Mesenchymal stem cell (in vitro differentiated cells and primary cell): ENCODE data around the gene PTPN5.

ENCODE experiments used
- DNase-seq: peaks from one replicate; pipeline ENCODE4 v3.0.0-alpha.2; 2013
- H2AFZ ChIP-seq: one replicate; pipeline ENCODE4 v1.6.1; 2013; ENCODE audit warnings: low read depth, mild to moderate bottlenecking, control low read depth, inconsistent platforms, low read length, moderate library complexity
- H2AK5ac ChIP-seq: 2 replicates; pipeline ENCODE4 v1.6.1; 2013; ENCODE audit warnings: low read length, moderate library complexity, mild to moderate bottlenecking, inconsistent platforms; ENCODE audit not compliant: severe bottlenecking
- H2BK120ac ChIP-seq: one replicate; pipeline ENCODE4 v1.6.1; 2013; ENCODE audit warnings: low read depth, mild to moderate bottlenecking, inconsistent platforms, low read length, moderate library complexity
- H2BK12ac ChIP-seq, 2 experiments: one replicate each; pipeline ENCODE4 v1.6.1; 2013; ENCODE audit warnings: inconsistent platforms in 2 of 2, low read length in 2 of 2, mild to moderate bottlenecking in 2 of 2, moderate library complexity in 2 of 2, control low read depth in 1 of 2
- H2BK15ac ChIP-seq: one replicate; pipeline ENCODE4 v1.6.1; 2013; ENCODE audit warnings: mild to moderate bottlenecking, low read depth, inconsistent platforms; ENCODE audit not compliant: poor library complexity, severe bottlenecking
- H2BK5ac ChIP-seq: 2 replicates; pipeline ENCODE4 v1.6.1; 2013; ENCODE audit warnings: low read depth, mild to moderate bottlenecking, low read length, control low read depth, inconsistent platforms; ENCODE audit not compliant: poor library complexity, severe bottlenecking
- H3K14ac ChIP-seq, 2 experiments: one replicate each; pipeline ENCODE4 v1.6.1; 2013; ENCODE audit warnings: inconsistent platforms in 2 of 2, low read length in 2 of 2, control low read depth in 1 of 2, mild to moderate bottlenecking in 1 of 2, moderate library complexity in 1 of 2
- H3K18ac ChIP-seq, 2 experiments: one replicate each; pipeline ENCODE4 v1.6.1; 2013; ENCODE audit warnings: inconsistent platforms in 2 of 2, low read length in 2 of 2, control low read depth in 1 of 2, low read depth in 1 of 2, mild to moderate bottlenecking in 1 of 2
- H3K23ac ChIP-seq, 2 experiments: one replicate each; pipeline ENCODE4 v1.6.1; 2013; ENCODE audit warnings: inconsistent platforms in 2 of 2, low read length in 2 of 2, mild to moderate bottlenecking in 2 of 2, moderate library complexity in 2 of 2, control low read depth in 1 of 2
- H3K27ac ChIP-seq: 2 replicates; pipeline ENCODE4 v1.5.1; 2013; ENCODE audit warnings: mild to moderate bottlenecking, moderate library complexity, low read length, control low read depth, inconsistent platforms; ENCODE audit not compliant: poor library complexity, severe bottlenecking
- H3K27me3 ChIP-seq, 2 experiments: 2 replicates each; pipeline versions ENCODE4 v1.6.1 to v1.7.0; 2013; ENCODE audit warnings: low read length in 2 of 2, mild to moderate bottlenecking in 2 of 2, moderate library complexity in 2 of 2, control low read depth in 1 of 2, inconsistent platforms in 1 of 2; ENCODE audit not compliant: control insufficient read depth in 1 of 2, insufficient read depth in 1 of 2
- H3K36me3 ChIP-seq, 2 experiments: 2 replicates each; pipeline versions ENCODE4 v1.6.1 to v1.7.0; 2013; ENCODE audit warnings: low read length in 2 of 2, control low read depth in 1 of 2, inconsistent platforms in 1 of 2, low read depth in 1 of 2, mild to moderate bottlenecking in 1 of 2; ENCODE audit not compliant: insufficient read depth in 2 of 2, control insufficient read depth in 1 of 2
- H3K4ac ChIP-seq, 2 experiments: one replicate each; pipeline ENCODE4 v1.6.1; 2013; ENCODE audit warnings: inconsistent platforms in 2 of 2, low read length in 2 of 2, mild to moderate bottlenecking in 2 of 2, moderate library complexity in 2 of 2, control low read depth in 1 of 2, low read depth in 1 of 2
- H3K4me1 ChIP-seq: 2 replicates; pipeline ENCODE4 v1.6.1; 2013; ENCODE audit warnings: low read depth, low read length, control low read depth; ENCODE audit not compliant: control insufficient read depth, insufficient read depth
- H3K4me2 ChIP-seq: 2 replicates; pipeline ENCODE4 v1.6.1; 2013; ENCODE audit warnings: low read length, mild to moderate bottlenecking, inconsistent platforms; ENCODE audit not compliant: poor library complexity, severe bottlenecking
- H3K4me3 ChIP-seq, 2 experiments: 2 replicates each; pipeline versions ENCODE4 v1.5.1 to v1.7.0; 2013; ENCODE audit warnings: low read length in 2 of 2, mild to moderate bottlenecking in 2 of 2, control low read depth in 1 of 2, low read depth in 1 of 2; ENCODE audit not compliant: insufficient read depth in 1 of 2
- H3K79me1 ChIP-seq: replicated peaks from 2 replicates; pipeline ENCODE4 v1.6.1; 2013; ENCODE audit warnings: mild to moderate bottlenecking, control low read depth, low read length, inconsistent platforms; ENCODE audit not compliant: poor library complexity, severe bottlenecking
- H3K9ac ChIP-seq: 2 replicates; pipeline ENCODE4 v1.7.0; 2013; ENCODE audit warnings: mild to moderate bottlenecking, low read length, moderate library complexity
- H3K9me3 ChIP-seq: 2 replicates; pipeline ENCODE4 v1.7.0; 2013; ENCODE audit warnings: mild to moderate bottlenecking, low read length; ENCODE audit not compliant: control insufficient read depth
- H4K8ac ChIP-seq: one replicate; pipeline ENCODE4 v1.6.1; 2013; ENCODE audit warnings: inconsistent platforms, mild to moderate bottlenecking, low read length, moderate library complexity
- H4K91ac ChIP-seq: one replicate; pipeline ENCODE4 v1.6.1; 2013; ENCODE audit warnings: mild to moderate bottlenecking, low read length, inconsistent platforms
- WGBS: methylation state at CpG from one replicate; pipeline ENCODE4 v1.1.7; 2013; ENCODE audit warnings: mixed read lengths; 5-methylcytosine and 5-hydroxymethylcytosine counted together

The PTPN5 gene

GRCh38 chr11:18703001-18703763, 88.4 kb downstream of the PTPN5 start:
- peaks cover 36 to 42% of the 10 kb centered on the region in 2 experiments for H3K27me3 ChIP-seq
- DNase-seq: no peak
- peaks cover 0 to 14% of the 10 kb centered on the region in 2 experiments for H3K36me3 ChIP-seq
- H2BK120ac ChIP-seq: no peak overlapping the region
- no peak overlapping the region for H3K4ac ChIP-seq
- H3K9ac ChIP-seq: no peak overlapping the region
- H4K8ac ChIP-seq: no peak overlapping the region
- no peak overlapping the region for H3K23ac ChIP-seq
- no peaks in the 10 kb centered on the region for H3K79me1 ChIP-seq
- H3K4me1 ChIP-seq: peaks cover 24% of the 10 kb centered on the region
- H3K9me3 ChIP-seq: no peaks in the 10 kb centered on the region
- peak overlapping the region; percentile 78 for H4K91ac ChIP-seq
- no peak overlapping the region for H3K18ac ChIP-seq
- H3K14ac ChIP-seq: no peak overlapping the region
- H3K27ac ChIP-seq: no peak overlapping the region
- 88% methylated on average over 2 of the region's 2 CpGs for WGBS
- no peak overlapping the region for H3K4me3 ChIP-seq
- no peak overlapping the region for H3K4me2 ChIP-seq
- H2AK5ac ChIP-seq: no peak overlapping the region
- no peak overlapping the region for H2AFZ ChIP-seq
- H2BK12ac ChIP-seq: no peak overlapping the region
- H2BK15ac ChIP-seq: no peak overlapping the region
- no peak overlapping the region for H2BK5ac ChIP-seq

- peaks cover 25 to 27% of the 10 kb centered on the region in 2 experiments for H3K27me3 ChIP-seq
- no peaks in the 10 kb centered on the region for H3K9me3 ChIP-seq
- no peak overlapping the region for H3K4me3 ChIP-seq
- DNase-seq: no peak
- peak overlapping the region; percentile 35 for H4K91ac ChIP-seq
- no peak overlapping the region for H3K18ac ChIP-seq
- H3K14ac ChIP-seq: no peak overlapping the region
- H3K4ac ChIP-seq: no peak overlapping the region
- H3K79me1 ChIP-seq: no peaks in the 10 kb centered on the region
- H2AFZ ChIP-seq: no peak overlapping the region
- no peak overlapping the region for H2BK5ac ChIP-seq
- peaks cover 0 to 14% of the 10 kb centered on the region in 2 experiments for H3K36me3 ChIP-seq
- peaks cover 24% of the 10 kb centered on the region for H3K4me1 ChIP-seq
- peak overlapping the region; percentile 38 for H2BK15ac ChIP-seq
- no peak overlapping the region for H2BK120ac ChIP-seq
- H4K8ac ChIP-seq: no peak overlapping the region
- no peak overlapping the region for H2BK12ac ChIP-seq
- no peak overlapping the region for H2AK5ac ChIP-seq
- no peak overlapping the region for H3K23ac ChIP-seq
- H3K4me2 ChIP-seq: no peak overlapping the region
- no peak overlapping the region for H3K9ac ChIP-seq
- H3K27ac ChIP-seq: no peak overlapping the region
- WGBS: 88% methylated on average over 17 of the region's 17 CpGs
These were observed 89.9 kb downstream of the PTPN5 start for GRCh38 chr11:18701614-18702216.

GRCh38 chr11:18700872-18701271, 90.7 kb downstream of the PTPN5 start:
- WGBS: 90% methylated on average over 7 of the region's 7 CpGs
- no peak overlapping the region for H3K4me3 ChIP-seq

GRCh38 chr11:18700375-18700774, 91.2 kb downstream of the PTPN5 start:
- Histone ChIP-seq H3K4ac (no peak overlapping the region), H2BK5ac (no peak overlapping the region), H3K4me3 (no peak overlapping the region), H2BK15ac (no peak overlapping the region), H2AK5ac (no peak overlapping the region), H3K79me1 (no peaks in the 10 kb centered on the region), H3K27me3 (peaks cover 16 to 25% of the 10 kb centered on the region in 2 experiments), H2BK12ac (no peak overlapping the region), H3K9me3 (no peaks in the 10 kb centered on the region), H3K27ac (no peak overlapping the region), H3K36me3 (peaks cover 0 to 14% of the 10 kb centered on the region in 2 experiments), H3K14ac (no peak overlapping the region), H2AFZ (no peak overlapping the region), H3K4me2 (no peak overlapping the region), H3K9ac (no peak overlapping the region), H2BK120ac (no peak overlapping the region), H3K18ac (no peak overlapping the region), H4K8ac (no peak overlapping the region), H3K4me1 (peaks cover 24% of the 10 kb centered on the region), H3K23ac (no peak overlapping the region), H4K91ac (no peak overlapping the region)
- WGBS: 78% methylated on average over 1 of the region's 1 CpG
- DNase-seq: peak; percentile 37

More at GRCh38 chr11:18700872-18701271, 90.7 kb downstream of the PTPN5 start:
- H3K14ac ChIP-seq: no peak overlapping the region
- peaks cover 0 to 14% of the 10 kb centered on the region in 2 experiments for H3K36me3 ChIP-seq
- H3K4me1 ChIP-seq: peaks cover 24% of the 10 kb centered on the region
- no peak overlapping the region for H2BK120ac ChIP-seq
- H2AFZ ChIP-seq: no peak overlapping the region
- H4K91ac ChIP-seq: no peak overlapping the region
- no peak overlapping the region for H3K27ac ChIP-seq
- H2BK12ac ChIP-seq: no peak overlapping the region
- H3K23ac ChIP-seq: no peak overlapping the region
- no peaks in the 10 kb centered on the region for H3K9me3 ChIP-seq
- peaks cover 21 to 25% of the 10 kb centered on the region in 2 experiments for H3K27me3 ChIP-seq
- no peaks in the 10 kb centered on the region for H3K79me1 ChIP-seq
- no peak for DNase-seq
- H3K4ac ChIP-seq: no peak overlapping the region
- H2AK5ac ChIP-seq: no peak overlapping the region
- no peak overlapping the region for H3K18ac ChIP-seq
- H2BK5ac ChIP-seq: no peak overlapping the region
- no peak overlapping the region for H3K9ac ChIP-seq
- H2BK15ac ChIP-seq: no peak overlapping the region
- no peak overlapping the region for H4K8ac ChIP-seq
- no peak overlapping the region for H3K4me2 ChIP-seq
